Glutamatergic neuron (in vitro differentiated cells): Measurements from ENCODE around the gene PNMA6F. TPM values are rescaled to one million over a fixed set of nuclear protein-coding genes. Genes with fewer than 3 reads are reported as not detected.

Experiments used
- DNase-seq: peaks from one replicate; pipeline ENCODE4 v3.0.0; 2022
- H3K27ac Mint-ChIP-seq: one replicate; pipeline ENCODE4 v1.8.0; 2020; ENCODE audit warnings: mild to moderate bottlenecking, mixed read lengths, inconsistent platforms; ENCODE audit not compliant: unreplicated experiment
- H3K27me3 Mint-ChIP-seq: one replicate; pipeline ENCODE4 v1.8.0; 2020; ENCODE audit warnings: mild to moderate bottlenecking, moderate library complexity, mixed read lengths, inconsistent platforms; ENCODE audit not compliant: unreplicated experiment
- H3K36me3 Mint-ChIP-seq: one replicate; pipeline ENCODE4 v1.8.0; 2020; ENCODE audit warnings: mild to moderate bottlenecking, mixed read lengths, inconsistent platforms; ENCODE audit not compliant: unreplicated experiment
- H3K4me1 Mint-ChIP-seq: one replicate; pipeline ENCODE4 v1.8.0; 2020; ENCODE audit warnings: mild to moderate bottlenecking, low read depth, mixed read lengths, inconsistent platforms; ENCODE audit not compliant: unreplicated experiment
- H3K4me3 Mint-ChIP-seq: one replicate; pipeline ENCODE4 v1.8.0; 2020; ENCODE audit warnings: mild to moderate bottlenecking, mixed read lengths, inconsistent platforms; ENCODE audit not compliant: unreplicated experiment
- H3K9me3 Mint-ChIP-seq: one replicate; pipeline ENCODE4 v1.8.0; 2020; ENCODE audit warnings: mild to moderate bottlenecking, moderate library complexity, mixed read lengths, inconsistent platforms; ENCODE audit not compliant: unreplicated experiment
- total RNA-seq: library from RNA; stranded (reverse); fragmentation: NEBNext Ultra II Directional; extraction: Animal tissue kit (Norgen Biotek cat#: 25700); gene quantifications from one replicate; pipeline ENCODE4 v1.2.1, GENCODE V29; 2021; ENCODE audit not compliant: unreplicated experiment
- TF ChIP-seq, protein P1 (sequence below): fragments of 200-600 bp; sonication (generic); IDR thresholded peaks from one replicate; pipeline ENCODE4 v1.5.0; 2021; ENCODE audit not compliant: partially characterized antibody, unreplicated experiment

Gene PNMA6F
- total RNA-seq, 1 donor from 2014 or later, result not detected

DNA sequence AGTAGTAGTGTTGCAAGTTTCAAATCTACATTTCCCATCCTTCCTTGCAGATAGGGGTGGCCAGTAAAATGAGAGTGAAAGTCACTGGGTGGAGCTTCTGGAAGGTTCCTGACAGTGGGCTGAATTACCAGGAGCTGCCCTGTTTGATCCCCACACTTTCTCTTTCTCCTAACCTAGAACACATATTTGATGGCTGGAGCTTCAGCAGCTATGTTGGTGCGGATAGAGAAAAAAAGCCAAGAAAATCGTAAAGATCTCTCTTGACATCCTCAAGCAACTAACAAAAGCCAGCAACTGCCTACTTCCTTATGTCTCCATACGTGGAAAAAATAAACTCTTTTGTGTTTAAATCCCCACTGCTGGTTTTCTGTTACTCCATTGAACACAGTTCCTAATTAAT lies 44.6 kb upstream of the PNMA6F start:
- DNase-seq, result no peak
- H3K36me3 Mint-ChIP-seq, result no peaks in the 10 kb centered on the region
- no peaks in the 10 kb centered on the region for H3K9me3 Mint-ChIP-seq
- no peaks in the 10 kb centered on the region for H3K27me3 Mint-ChIP-seq
- H3K4me1 Mint-ChIP-seq, result no peaks in the 10 kb centered on the region
- no peak overlapping the region for H3K27ac Mint-ChIP-seq
- no peak overlapping the region for H3K4me3 Mint-ChIP-seq
- TF ChIP-seq, protein P1, sequence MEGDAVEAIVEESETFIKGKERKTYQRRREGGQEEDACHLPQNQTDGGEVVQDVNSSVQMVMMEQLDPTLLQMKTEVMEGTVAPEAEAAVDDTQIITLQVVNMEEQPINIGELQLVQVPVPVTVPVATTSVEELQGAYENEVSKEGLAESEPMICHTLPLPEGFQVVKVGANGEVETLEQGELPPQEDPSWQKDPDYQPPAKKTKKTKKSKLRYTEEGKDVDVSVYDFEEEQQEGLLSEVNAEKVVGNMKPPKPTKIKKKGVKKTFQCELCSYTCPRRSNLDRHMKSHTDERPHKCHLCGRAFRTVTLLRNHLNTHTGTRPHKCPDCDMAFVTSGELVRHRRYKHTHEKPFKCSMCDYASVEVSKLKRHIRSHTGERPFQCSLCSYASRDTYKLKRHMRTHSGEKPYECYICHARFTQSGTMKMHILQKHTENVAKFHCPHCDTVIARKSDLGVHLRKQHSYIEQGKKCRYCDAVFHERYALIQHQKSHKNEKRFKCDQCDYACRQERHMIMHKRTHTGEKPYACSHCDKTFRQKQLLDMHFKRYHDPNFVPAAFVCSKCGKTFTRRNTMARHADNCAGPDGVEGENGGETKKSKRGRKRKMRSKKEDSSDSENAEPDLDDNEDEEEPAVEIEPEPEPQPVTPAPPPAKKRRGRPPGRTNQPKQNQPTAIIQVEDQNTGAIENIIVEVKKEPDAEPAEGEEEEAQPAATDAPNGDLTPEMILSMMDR, result no peak

DNA sequence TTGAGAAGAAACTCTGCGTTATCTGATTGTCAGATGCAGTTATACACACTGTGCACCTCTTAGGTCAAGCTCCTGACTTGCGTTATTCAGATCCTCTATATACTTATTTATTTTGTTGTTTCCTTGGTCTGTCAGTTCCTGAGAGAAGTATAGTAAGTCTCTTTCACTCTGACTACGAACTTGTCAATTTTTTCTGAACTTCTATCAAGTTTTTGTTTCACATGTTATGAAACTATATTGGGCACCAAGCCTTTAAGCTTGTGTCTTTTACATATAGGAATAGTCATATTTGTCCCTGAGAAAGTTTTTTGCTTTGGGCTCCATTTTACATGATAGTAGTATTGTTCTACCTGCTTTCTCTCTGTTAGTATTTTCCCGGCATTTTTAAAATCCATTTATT lies 44.1 kb upstream of the PNMA6F start:
- Mint-ChIP-seq H3K4me1 (no peaks in the 10 kb centered on the region), H3K36me3 (no peaks in the 10 kb centered on the region), H3K9me3 (no peaks in the 10 kb centered on the region), H3K27ac (no peak overlapping the region), H3K4me3 (no peak overlapping the region), H3K27me3 (no peaks in the 10 kb centered on the region)
- DNase-seq, result no peak
- TF ChIP-seq, protein P1, result no peak

DNA sequence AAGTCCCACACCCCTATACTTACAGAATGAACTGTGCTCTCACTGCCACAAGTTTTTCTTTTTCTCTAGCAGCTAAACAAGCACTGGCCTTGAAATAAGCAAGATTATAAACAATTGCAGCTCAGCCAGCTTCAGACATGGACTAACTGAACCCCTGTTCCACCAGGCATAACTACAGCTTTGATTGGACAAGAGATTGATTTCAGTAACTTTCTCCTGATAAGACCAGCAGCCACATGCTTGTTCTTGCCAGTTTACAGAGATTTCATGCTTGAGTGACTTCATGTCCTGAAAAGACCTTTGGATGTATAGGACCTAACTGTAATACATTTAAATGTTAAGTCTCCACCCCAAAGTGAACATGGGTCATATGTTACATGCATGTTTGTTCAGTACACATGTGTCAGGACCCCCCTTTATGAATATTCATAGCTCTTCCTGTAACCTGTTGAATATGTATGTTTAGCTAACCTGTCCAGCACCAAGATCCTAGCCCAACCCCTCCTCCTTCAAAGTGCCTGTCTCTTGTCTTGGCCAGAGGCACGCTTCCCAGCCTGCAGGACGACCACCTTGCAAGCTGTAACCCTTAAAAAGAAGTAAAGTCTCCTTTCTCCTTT lies 40.3 kb upstream of the PNMA6F start:
- Mint-ChIP-seq H3K4me3 (no peak overlapping the region), H3K9me3 (peaks cover 6% of the 10 kb centered on the region), H3K36me3 (no peaks in the 10 kb centered on the region), H3K4me1 (no peaks in the 10 kb centered on the region), H3K27me3 (no peaks in the 10 kb centered on the region), H3K27ac (no peak overlapping the region)
- TF ChIP-seq, protein P1, result no peak
- DNase-seq, result no peak

DNA sequence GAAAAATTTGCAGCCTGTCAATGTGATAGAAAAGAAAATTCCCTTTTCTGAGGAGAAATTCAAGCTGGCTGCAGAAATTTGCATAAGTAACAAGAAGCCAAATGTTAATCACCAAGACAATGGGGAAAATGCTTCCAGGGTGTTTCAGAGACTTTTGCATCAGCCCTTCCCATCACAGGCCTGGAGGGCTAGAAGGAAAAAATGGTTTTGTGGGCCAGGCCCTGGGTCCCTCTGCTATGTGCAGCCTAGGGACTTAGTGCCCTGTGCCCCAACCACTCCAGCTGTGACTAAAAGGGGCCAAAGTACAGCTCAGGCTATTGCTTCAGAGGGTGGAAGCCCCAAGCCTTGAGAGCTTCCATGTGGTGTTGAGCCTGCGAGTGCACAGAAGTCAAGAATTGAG lies 36.3 kb upstream of the PNMA6F start:
- Mint-ChIP-seq H3K27ac (no peak overlapping the region), H3K36me3 (no peaks in the 10 kb centered on the region), H3K4me1 (no peaks in the 10 kb centered on the region), H3K4me3 (no peak overlapping the region), H3K9me3 (peaks cover 8% of the 10 kb centered on the region), H3K27me3 (peaks cover 1% of the 10 kb centered on the region)
- TF ChIP-seq, protein P1, result no peak
- DNase-seq, result no peak

DNA sequence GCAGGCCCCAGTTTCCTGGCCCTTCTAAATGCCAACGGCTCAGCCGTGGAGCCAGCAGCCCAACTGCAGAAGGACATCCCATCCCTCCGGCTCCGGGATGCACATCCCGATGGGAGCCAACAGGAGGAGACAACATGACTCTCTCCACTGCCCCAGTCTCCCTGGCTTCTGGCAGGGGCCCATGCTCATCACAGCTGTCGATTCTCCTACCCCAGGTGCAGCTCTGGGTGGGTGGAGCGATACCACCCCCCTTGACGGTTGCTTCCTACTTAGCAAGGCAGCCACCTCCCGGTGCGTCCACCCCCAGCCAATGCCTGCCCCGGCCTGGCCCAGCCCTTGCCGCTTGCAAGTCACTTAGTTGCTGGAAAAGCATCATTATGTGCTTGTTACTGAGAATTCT lies 31.8 kb upstream of the PNMA6F start:
- no peak for DNase-seq
- no peak overlapping the region for H3K27ac Mint-ChIP-seq
- peaks cover 6% of the 10 kb centered on the region for H3K9me3 Mint-ChIP-seq
- peaks cover 6% of the 10 kb centered on the region for H3K36me3 Mint-ChIP-seq
- H3K27me3 Mint-ChIP-seq, result peaks cover 1% of the 10 kb centered on the region
- no peaks in the 10 kb centered on the region for H3K4me1 Mint-ChIP-seq
- no peak overlapping the region for H3K4me3 Mint-ChIP-seq
- TF ChIP-seq, protein P1, result no peak
